ENCODE results near the gene MRPL23. TPM values are rescaled to one million over a fixed set of nuclear protein-coding genes. Genes with fewer than 3 reads are reported as not detected.

The MRPL23 gene
- total RNA-seq, 4 donors from 2014 or later: 93.3 to 116 (median 95.0) TPM

DNA sequence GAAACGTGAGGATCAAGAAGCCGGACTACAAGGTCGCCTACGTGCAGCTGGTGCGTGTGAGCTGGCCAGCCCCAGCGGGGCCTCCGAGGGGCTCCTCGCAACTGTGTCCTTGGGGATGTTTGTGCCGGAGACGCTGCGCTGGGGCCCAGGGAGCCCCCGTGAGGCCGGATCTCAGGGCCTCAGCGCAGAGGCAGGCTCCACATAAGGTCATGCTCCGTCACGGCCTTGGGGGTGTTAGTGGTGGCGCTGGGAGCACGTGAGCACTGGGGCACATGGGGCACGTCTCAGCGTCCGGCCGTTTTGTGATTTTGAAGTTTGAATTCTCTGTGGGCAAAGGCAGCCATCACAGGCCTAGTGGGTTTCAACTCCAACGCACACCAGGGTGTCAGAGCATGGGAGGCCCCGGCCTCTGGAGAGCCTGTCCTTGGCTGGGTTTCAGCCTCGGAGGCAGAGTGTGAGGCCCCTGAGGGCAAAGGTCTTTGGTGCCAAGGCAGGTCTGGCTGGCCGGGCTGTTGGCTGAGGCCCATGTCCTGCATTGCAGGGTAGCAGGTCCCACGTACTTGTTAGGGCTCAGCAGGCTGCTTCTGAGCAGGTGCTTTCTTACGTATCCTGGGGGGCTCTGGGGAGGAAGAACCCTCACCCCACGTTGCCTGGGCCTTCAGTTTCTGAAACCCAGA is 5.8 kb downstream of the MRPL23 start:
- H3K36me3 ChIP-seq: no peaks in the 10 kb centered on the region
- no peak overlapping the region for H3K4me3 ChIP-seq
- no peak overlapping the region for H3K27ac ChIP-seq
- H3K9me3 ChIP-seq: no peaks in the 10 kb centered on the region
- TF ChIP-seq, protein P1, sequence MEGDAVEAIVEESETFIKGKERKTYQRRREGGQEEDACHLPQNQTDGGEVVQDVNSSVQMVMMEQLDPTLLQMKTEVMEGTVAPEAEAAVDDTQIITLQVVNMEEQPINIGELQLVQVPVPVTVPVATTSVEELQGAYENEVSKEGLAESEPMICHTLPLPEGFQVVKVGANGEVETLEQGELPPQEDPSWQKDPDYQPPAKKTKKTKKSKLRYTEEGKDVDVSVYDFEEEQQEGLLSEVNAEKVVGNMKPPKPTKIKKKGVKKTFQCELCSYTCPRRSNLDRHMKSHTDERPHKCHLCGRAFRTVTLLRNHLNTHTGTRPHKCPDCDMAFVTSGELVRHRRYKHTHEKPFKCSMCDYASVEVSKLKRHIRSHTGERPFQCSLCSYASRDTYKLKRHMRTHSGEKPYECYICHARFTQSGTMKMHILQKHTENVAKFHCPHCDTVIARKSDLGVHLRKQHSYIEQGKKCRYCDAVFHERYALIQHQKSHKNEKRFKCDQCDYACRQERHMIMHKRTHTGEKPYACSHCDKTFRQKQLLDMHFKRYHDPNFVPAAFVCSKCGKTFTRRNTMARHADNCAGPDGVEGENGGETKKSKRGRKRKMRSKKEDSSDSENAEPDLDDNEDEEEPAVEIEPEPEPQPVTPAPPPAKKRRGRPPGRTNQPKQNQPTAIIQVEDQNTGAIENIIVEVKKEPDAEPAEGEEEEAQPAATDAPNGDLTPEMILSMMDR (IDR thresholded peaks at IDR 0.05): no peak
- no peaks in the 10 kb centered on the region for H3K27me3 ChIP-seq
- DNase-seq: peak in 1 of 3 donors; percentile 9
- H3K4me1 ChIP-seq: no peaks in the 10 kb centered on the region

DNA sequence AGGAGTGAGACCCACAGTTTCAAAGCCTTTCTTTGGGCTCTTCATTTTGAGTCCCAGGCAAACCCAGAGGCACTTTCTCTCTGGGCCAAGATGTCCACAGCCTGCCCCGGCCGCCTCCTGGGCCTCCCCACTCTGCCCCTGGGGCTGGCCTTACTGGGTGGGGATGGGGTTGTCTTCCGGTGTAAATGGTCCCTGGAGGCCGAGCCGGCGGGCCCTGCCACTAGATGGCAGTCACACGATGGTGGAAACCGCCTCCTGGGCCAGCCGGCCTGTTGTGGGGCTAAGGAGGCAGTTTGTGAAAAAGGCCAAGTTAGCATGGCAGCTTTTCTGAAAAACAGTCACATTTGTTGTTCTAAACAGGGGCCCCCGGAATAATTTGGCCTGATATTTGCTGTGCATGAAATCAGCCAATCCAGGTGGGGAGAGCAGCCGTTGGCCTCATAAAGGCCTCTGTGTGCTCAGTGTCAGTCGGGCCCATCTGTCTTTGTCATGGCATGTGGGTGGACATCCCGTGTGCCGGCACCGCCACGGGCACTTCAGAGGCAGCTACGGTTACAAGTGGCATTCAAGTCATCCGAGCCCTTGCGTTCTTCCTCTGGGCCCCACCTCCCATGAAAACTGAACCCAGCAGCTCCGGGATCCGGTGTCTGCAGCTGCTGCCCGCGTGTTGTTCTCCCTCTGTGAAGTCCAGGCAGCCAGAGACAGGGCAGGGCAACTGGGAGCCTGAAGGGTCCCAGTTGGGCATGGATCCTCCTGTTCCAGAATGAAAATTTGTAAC is 6.5 kb downstream of the MRPL23 start:
- Histone ChIP-seq H3K4me1 (no peaks in the 10 kb centered on the region), H3K36me3 (no peaks in the 10 kb centered on the region), H3K27me3 (no peaks in the 10 kb centered on the region), H3K9me3 (no peaks in the 10 kb centered on the region), H3K4me3 (no peak overlapping the region), H3K27ac (no peak overlapping the region)
- TF ChIP-seq POLR2A (IDR thresholded peaks at IDR 0.05): no peak
- TF ChIP-seq, protein P1 (IDR thresholded peaks at IDR 0.05): peak in 1 of 6 experiments; percentile 14
- peak in 2 of 3 donors; percentile 13 to 43 for DNase-seq

DNA sequence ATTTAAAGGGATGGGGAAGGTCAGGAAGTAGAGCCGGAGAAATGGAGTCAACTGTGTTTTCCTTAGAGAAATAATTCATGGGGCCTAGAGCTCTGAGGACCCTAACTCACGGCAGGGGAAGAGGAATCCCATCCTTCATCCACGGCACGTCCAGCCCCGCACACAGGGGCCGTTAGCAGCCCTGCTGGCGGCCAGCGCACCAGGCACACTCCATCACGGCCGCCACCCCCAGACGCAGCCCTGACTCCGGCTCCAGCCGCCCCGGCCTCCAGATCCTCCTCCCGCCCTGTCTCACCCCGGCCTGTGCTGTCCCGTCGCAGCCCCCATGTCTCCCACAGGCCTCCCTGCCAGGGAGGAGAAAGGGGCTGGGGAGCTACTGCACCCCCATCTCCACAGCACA is 11.2 kb downstream of the MRPL23 start:
- Histone ChIP-seq H3K27ac (no peak overlapping the region), H3K36me3 (no peaks in the 10 kb centered on the region), H3K4me3 (no peak overlapping the region), H3K4me1 (no peaks in the 10 kb centered on the region), H3K9me3 (no peaks in the 10 kb centered on the region), H3K27me3 (no peaks in the 10 kb centered on the region)
- TF ChIP-seq, protein P1 (IDR thresholded peaks at IDR 0.05): no peak
- no peak for TF ChIP-seq POLR2A (IDR thresholded peaks at IDR 0.05)
- DNase-seq: no peak

DNA sequence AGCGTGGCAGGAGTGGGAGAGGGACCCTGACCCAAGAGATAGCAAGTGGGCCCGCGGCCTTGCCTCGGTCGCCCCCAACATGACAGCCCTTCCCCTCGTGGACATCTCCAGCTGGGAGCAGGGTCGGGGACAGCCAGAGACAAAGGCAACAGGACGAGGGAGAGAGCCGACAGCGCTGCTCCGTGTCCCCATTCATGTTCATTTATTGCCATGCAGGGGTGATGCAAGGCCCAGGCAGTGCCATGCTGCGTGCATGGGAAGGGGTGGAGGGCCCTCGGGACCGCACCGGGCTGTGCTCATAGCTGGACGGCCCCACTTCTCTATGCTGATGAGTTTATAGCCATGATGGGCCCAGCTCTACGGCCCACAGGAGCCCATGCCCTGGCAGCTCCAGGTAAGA is 12.7 kb downstream of the MRPL23 start:
- H3K36me3 ChIP-seq: no peaks in the 10 kb centered on the region
- TF ChIP-seq POLR2A (IDR thresholded peaks at IDR 0.05): no peak
- TF ChIP-seq, protein P1 (IDR thresholded peaks at IDR 0.05): no peak
- H3K9me3 ChIP-seq: no peaks in the 10 kb centered on the region
- DNase-seq: peak in 1 of 3 donors; percentile 5
- H3K27me3 ChIP-seq: no peaks in the 10 kb centered on the region
- no peaks in the 10 kb centered on the region for H3K4me1 ChIP-seq
- no peak overlapping the region for H3K27ac ChIP-seq
- no peak overlapping the region for H3K4me3 ChIP-seq

DNA sequence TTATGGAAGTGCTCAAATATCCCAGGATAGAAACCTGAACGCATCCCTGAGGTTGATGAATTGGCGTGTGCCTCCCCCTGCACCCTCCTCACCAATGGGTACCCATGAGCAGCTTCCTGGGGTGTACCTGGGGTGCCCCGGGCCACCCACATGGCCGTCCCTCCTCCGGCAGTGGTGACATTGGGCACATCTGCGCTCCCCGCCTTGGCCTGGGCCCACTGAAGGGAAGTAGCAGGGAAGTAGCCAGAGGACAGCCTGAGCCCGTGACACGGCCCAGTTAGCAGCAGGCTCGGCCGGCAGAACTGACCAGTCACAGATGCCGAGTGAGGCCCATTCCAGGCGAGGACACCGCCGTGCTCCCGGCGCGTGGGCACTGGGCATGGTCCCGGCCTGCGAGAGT is 16.7 kb downstream of the MRPL23 start:
- peak in 1 of 3 donors; percentile 3 for DNase-seq
- Histone ChIP-seq H3K4me1 (no peaks in the 10 kb centered on the region), H3K27ac (no peak overlapping the region), H3K4me3 (no peak overlapping the region), H3K9me3 (no peaks in the 10 kb centered on the region), H3K27me3 (no peaks in the 10 kb centered on the region), H3K36me3 (no peaks in the 10 kb centered on the region)
- TF ChIP-seq, protein P1 (IDR thresholded peaks at IDR 0.05): no peak
- TF ChIP-seq POLR2A (IDR thresholded peaks at IDR 0.05): no peak
